Measurements from ENCODE around the gene ARID3B.

GRCh38 chr15:74547616-74548015 lies 6.6 kb downstream of the ARID3B start:
- TF ChIP-seq CTCF (IDR thresholded peaks at IDR 0.05) = no peak
- no peak for TF ChIP-seq EP300 (IDR thresholded peaks at IDR 0.05)
- no peak for TF ChIP-seq POLR2A (IDR thresholded peaks at IDR 0.05)

All from tibial nerve (tissue), 4 donors.